Activated CD4-positive, alpha-beta T cell treated with anti-CD3 and anti-CD28 coated beads, Interleukin-2, amount 50 U/mL, for 4 hours (primary cell): Measurements from ENCODE around the gene CARD11.

Experiments
- DNase-seq, 2 experiments: peaks; one replicate each; pipeline ENCODE4 v3.0.0-alpha.2; 2020

The CARD11 gene

GRCh38 chr7:2894118-2894940 is 149.3 kb downstream of the CARD11 start:
- DNase-seq = peak; percentile 38 to 41

- DNase-seq = no peak
These were observed 150.2 kb downstream of the CARD11 start for GRCh38 chr7:2893411-2893861.

- no peak for DNase-seq
These were observed 151.1 kb downstream of the CARD11 start for GRCh38 chr7:2892549-2892948.

- no peak for DNase-seq
These were observed 155.9 kb downstream of the CARD11 start for GRCh38 chr7:2887816-2888215.

- peak; percentile 38 to 44 for DNase-seq
These were observed 156.8 kb downstream of the CARD11 start for GRCh38 chr7:2886900-2887299.

- no peak for DNase-seq
These were observed 157.3 kb downstream of the CARD11 start for GRCh38 chr7:2886391-2886790.

GRCh38 chr7:2884161-2884560 is 159.5 kb downstream of the CARD11 start:
- DNase-seq = no peak

GRCh38 chr7:2883101-2883500 is 160.6 kb downstream of the CARD11 start:
- DNase-seq = no peak

GRCh38 chr7:2882111-2882510 is 161.6 kb downstream of the CARD11 start:
- DNase-seq = no peak

GRCh38 chr7:2880874-2881533 is 162.7 kb downstream of the CARD11 start:
- DNase-seq = no peak

- no peak for DNase-seq
These were observed 163.6 kb downstream of the CARD11 start for GRCh38 chr7:2880051-2880450.

- DNase-seq = no peak
These were observed 164.3 kb downstream of the CARD11 start for GRCh38 chr7:2879354-2879753.

GRCh38 chr7:2878306-2878705 is 165.4 kb downstream of the CARD11 start:
- DNase-seq = no peak

GRCh38 chr7:2876031-2876731 is 167.5 kb downstream of the CARD11 start:
- no peak for DNase-seq

GRCh38 chr7:2873686-2874551 is 169.7 kb downstream of the CARD11 start:
- no peak for DNase-seq

GRCh38 chr7:2873146-2873545 is 170.5 kb downstream of the CARD11 start:
- no peak for DNase-seq

GRCh38 chr7:2872296-2872874 is 171.3 kb downstream of the CARD11 start:
- no peak for DNase-seq

- peak; percentile 16 to 19 for DNase-seq
These were observed 173.2 kb downstream of the CARD11 start for GRCh38 chr7:2870471-2870931.

- DNase-seq = no peak
These were observed 173.7 kb downstream of the CARD11 start for GRCh38 chr7:2869981-2870380.

- no peak for DNase-seq
These were observed 177.1 kb downstream of the CARD11 start for GRCh38 chr7:2866601-2867000.

GRCh38 chr7:2864999-2865670 is 178.5 kb downstream of the CARD11 start:
- DNase-seq = peak; percentile 70 to 74
